Keratinocyte (primary cell): Measurements from ENCODE around the gene ASGR1. TPM values are rescaled to one million over a fixed set of nuclear protein-coding genes. Genes with fewer than 3 reads are reported as not detected.

ENCODE experiments used
- DNase-seq: peaks from one replicate; pipeline ENCODE4 v3.0.0-alpha.2; 2011; ENCODE audit warnings: low read depth, missing footprints, low spot score
- FAIRE-seq: peaks from 2 replicates; lab custom pipeline; 2011; peaks lifted over from hg19 to GRCh38; lab: Jason Lieb, UNC
- H2AFZ ChIP-seq: 2 replicates; pipeline ENCODE4 v1.6.0; 2012; ENCODE audit warnings: low read length, control low read depth, inconsistent platforms; ENCODE audit not compliant: control insufficient read depth
- H3K27ac ChIP-seq: 2 replicates; pipeline ENCODE4 v1.5.1; 2011; ENCODE audit warnings: low read length; ENCODE audit not compliant: control insufficient read depth, insufficient read depth
- H3K27me3 ChIP-seq: 3 replicates; pipeline ENCODE4 v1.6.0; 2011; ENCODE audit warnings: low read length; ENCODE audit not compliant: control insufficient read depth, insufficient read depth; ENCODE audit errors: extremely low read depth
- H3K36me3 ChIP-seq, 2 experiments: 2 replicates in 1 of 2; 3 replicates in 1 of 2; pipeline ENCODE4 v1.5.1; 2011; ENCODE audit warnings: low read length in 2 of 2, mild to moderate bottlenecking in 1 of 2; ENCODE audit not compliant: control insufficient read depth in 2 of 2, insufficient read depth in 2 of 2; ENCODE audit errors: extremely low read depth in 1 of 2
- H3K4me1 ChIP-seq: 3 replicates; pipeline ENCODE4 v1.5.1; 2011; ENCODE audit warnings: low read length; ENCODE audit not compliant: control insufficient read depth, insufficient read depth; ENCODE audit errors: extremely low read depth
- H3K4me2 ChIP-seq: 3 replicates; pipeline ENCODE4 v1.6.0; 2011; ENCODE audit warnings: low read depth, low read length; ENCODE audit not compliant: control insufficient read depth, insufficient read depth; ENCODE audit errors: extremely low read depth
- H3K4me3 ChIP-seq, 3 experiments: fragments of 200-600 bp in 1 of 3; sonication (generic) in 1 of 3; 2 replicates in 2 of 3; 3 replicates in 1 of 3; pipeline ENCODE4 v1.5.1; 2011 to 2016; ENCODE audit warnings: low read length in 3 of 3, mild to moderate bottlenecking in 3 of 3, control low read depth in 2 of 3, inconsistent platforms in 1 of 3, low read depth in 1 of 3, mixed read lengths in 1 of 3, mixed run types in 1 of 3, moderate library complexity in 1 of 3; ENCODE audit not compliant: control insufficient read depth in 2 of 3, insufficient read depth in 2 of 3; ENCODE audit errors: extremely low read depth in 1 of 3
- H3K79me2 ChIP-seq: 2 replicates; pipeline ENCODE4 v1.6.0; 2012; ENCODE audit warnings: low read length; ENCODE audit not compliant: control insufficient read depth, insufficient read depth
- H3K9ac ChIP-seq: 3 replicates; pipeline ENCODE4 v1.6.0; 2011; ENCODE audit warnings: low read length; ENCODE audit not compliant: control insufficient read depth, insufficient read depth; ENCODE audit errors: extremely low read depth
- H3K9me1 ChIP-seq: 3 replicates; pipeline ENCODE4 v1.6.0; 2011; ENCODE audit warnings: low read length; ENCODE audit not compliant: control insufficient read depth, insufficient read depth; ENCODE audit errors: extremely low read depth
- H3K9me3 ChIP-seq: 2 replicates; pipeline ENCODE4 v1.5.1; 2012; ENCODE audit warnings: low read depth, low read length; ENCODE audit not compliant: control insufficient read depth
- H4K20me1 ChIP-seq: 3 replicates; pipeline ENCODE4 v1.6.0; 2011; ENCODE audit warnings: low read length; ENCODE audit not compliant: control insufficient read depth, insufficient read depth; ENCODE audit errors: extremely low read depth
- CTCF ChIP-seq, 3 experiments: IDR thresholded peaks in 1 of 3; conservative IDR thresholded peaks in 1 of 3; optimal IDR thresholded peaks in 1 of 3; 2 replicates in 2 of 3; 3 replicates in 1 of 3; pipeline versions ENCODE3 to v1.5.1; 2011; ENCODE audit warnings: low read length in 3 of 3, mild to moderate bottlenecking in 3 of 3, moderate library complexity in 2 of 3, control low read depth in 1 of 3, inconsistent platforms in 1 of 3; ENCODE audit not compliant: insufficient read depth in 2 of 3; ENCODE audit errors: extremely low read depth in 1 of 3
- EZH2 ChIP-seq: IDR thresholded peaks from one replicate; pipeline ENCODE4 v1.6.1; 2012; ENCODE audit warnings: inconsistent platforms, mild to moderate bottlenecking, low read length, moderate library complexity
- dilution Hi-C: fragments of 300-500 bp; cut with MboI; formaldehyde crosslinking; loops from one replicate; pipeline ENCODE4 v1.7.0; 2020; ENCODE audit warnings: low sequenced_read_pairs; ENCODE audit not compliant: extremely low pct_ligation_motif_present
- polyA plus RNA-seq, 5 experiments: library from polyadenylated mRNA; depleted of rRNA in 3 of 5; stranded (reverse) in 3 of 5; stranded (forward) in 1 of 5; unstranded in 1 of 5; fragments of >200 nt; gene quantifications; 1 replicate in 1 of 5; 2 replicates in 3 of 5; 3 replicates in 1 of 5; pipeline versions ENCODE4 v1.2.1 to v1.2.3, GENCODE V29; 2011 to 2012; ENCODE audit warnings: missing spikeins in 2 of 5, low read depth in 1 of 5, low replicate concordance in 1 of 5

Gene ASGR1
- polyA plus RNA-seq, 1 donor (not counting 4 experiments of a cell fraction or from before 2014, with no cell fraction given): 0.18 TPM

DNA sequence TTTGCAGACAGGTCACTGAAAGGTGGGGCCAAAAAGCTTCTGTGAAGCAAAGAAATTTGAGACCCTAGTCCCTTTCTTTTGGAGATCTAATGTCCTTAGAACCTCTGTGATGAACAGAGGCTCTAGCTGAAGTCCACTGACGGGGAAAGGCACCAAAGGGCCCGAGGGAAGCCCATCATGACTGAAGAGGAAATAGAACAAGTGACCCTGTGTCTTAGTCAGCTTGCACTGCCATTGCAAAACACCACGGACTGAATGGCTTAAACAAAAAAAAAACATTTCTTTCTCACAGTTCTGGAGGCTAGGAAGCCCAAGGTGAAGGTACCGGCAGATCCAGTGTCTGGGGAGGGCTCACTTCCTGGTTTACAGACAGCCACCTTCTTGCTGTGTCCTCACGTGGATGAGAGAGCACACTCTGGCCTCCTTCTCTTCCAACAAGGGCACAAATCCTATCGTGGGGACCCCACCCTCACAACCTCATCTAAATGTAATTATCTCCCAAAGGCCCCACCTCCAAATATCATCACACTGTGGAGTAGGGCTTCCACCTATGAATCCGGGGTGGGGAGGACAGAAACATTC, 40.3 kb downstream of the ASGR1 start:
- Histone ChIP-seq H3K27ac (no peak overlapping the region), H3K36me3 (no peaks in the 10 kb centered on the region), H3K4me3 (no peak overlapping the region), H3K9ac (no peak overlapping the region), H3K4me1 (peaks cover 14% of the 10 kb centered on the region), H2AFZ (no peak overlapping the region), H4K20me1 (no peaks in the 10 kb centered on the region), H3K79me2 (no peaks in the 10 kb centered on the region), H3K9me3 (no peaks in the 10 kb centered on the region), H3K4me2 (no peak overlapping the region), H3K9me1 (no peaks in the 10 kb centered on the region), H3K27me3 (peaks cover 21% of the 10 kb centered on the region)
- dilution Hi-C loops: no loop called here
- DNase-seq (no peak), FAIRE-seq (no peak)
- TF ChIP-seq CTCF (optimal IDR thresholded peaks at IDR 0.05 in 1 of 3, IDR thresholded peaks at IDR 0.05 in 1 of 3, conservative IDR thresholded peaks at IDR 0.05 in 1 of 3; ENCODE audit: extremely low read depth in 1 of 3, insufficient read depth in 2 of 3, low read length in 3 of 3) (no peak), EZH2 (no peak)

DNA sequence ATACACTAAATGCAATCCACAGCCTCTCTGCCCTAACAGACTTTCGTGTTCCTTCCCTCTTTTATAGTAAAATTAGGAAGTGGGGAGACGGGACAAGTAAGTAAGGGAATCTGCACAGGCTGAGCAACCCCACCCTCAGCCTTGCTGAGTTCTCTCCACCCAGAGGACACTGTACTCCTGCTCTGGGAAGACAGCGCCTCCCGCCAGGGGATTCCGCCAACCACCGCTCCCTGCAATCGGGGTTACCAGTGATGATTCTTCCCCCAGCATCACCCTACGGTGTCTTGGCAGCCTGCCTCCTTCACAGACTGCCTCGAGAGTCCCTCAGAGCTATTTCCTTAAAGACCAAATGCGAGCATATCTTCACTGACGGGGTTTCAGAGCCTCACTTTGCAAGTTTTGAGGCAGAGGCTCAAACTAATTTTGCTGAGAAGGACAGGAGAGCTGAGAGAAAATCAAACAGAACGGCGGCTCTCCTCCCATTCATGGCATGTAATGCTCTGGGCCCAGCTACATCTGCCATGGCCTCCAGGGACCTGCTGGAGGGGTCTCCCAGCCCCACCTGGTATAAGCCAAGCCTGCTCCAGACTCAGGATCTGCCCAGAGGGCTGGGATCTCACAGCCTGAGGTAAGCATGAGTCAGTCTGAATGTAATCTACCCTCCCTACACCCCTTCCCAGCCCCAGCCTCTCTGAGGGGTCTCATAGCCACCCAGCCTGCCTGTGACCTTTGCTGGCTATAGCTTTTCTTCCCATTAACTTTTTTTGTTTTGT, 41.8 kb downstream of the ASGR1 start:
- H3K9me1 ChIP-seq: no peaks in the 10 kb centered on the region
- no peak overlapping the region for H3K4me3 ChIP-seq
- H3K27ac ChIP-seq: no peak overlapping the region
- no peak overlapping the region for H3K9ac ChIP-seq
- TF ChIP-seq EZH2: no peak
- peak in 1 of 3 experiments; percentile 21 for TF ChIP-seq CTCF (optimal IDR thresholded peaks at IDR 0.05 in 1 of 3, IDR thresholded peaks at IDR 0.05 in 1 of 3, conservative IDR thresholded peaks at IDR 0.05 in 1 of 3; ENCODE audit: extremely low read depth in 1 of 3, insufficient read depth in 2 of 3, low read length in 3 of 3)
- no peaks in the 10 kb centered on the region for H4K20me1 ChIP-seq
- H2AFZ ChIP-seq: no peak overlapping the region
- peaks cover 14% of the 10 kb centered on the region for H3K4me1 ChIP-seq
- no peaks in the 10 kb centered on the region for H3K36me3 ChIP-seq
- DNase-seq: no peak
- H3K79me2 ChIP-seq: no peaks in the 10 kb centered on the region
- H3K4me2 ChIP-seq: peak overlapping the region; percentile 18
- FAIRE-seq: no peak
- no peaks in the 10 kb centered on the region for H3K9me3 ChIP-seq
- dilution Hi-C loops: no loop called here
- H3K27me3 ChIP-seq: peaks cover 21% of the 10 kb centered on the region
